Left forelimb (tissue), 1 donor: Measurements from ENCODE around the gene MEP1A.
"Not testable (repeated sequence)": the region's sequence is repeated elsewhere in the genome, so short reads cannot be mapped to it uniquely, and the experiment has no call there.

Experiments
- DNase-seq: peaks from one replicate; pipeline ENCODE4 v3.0.0-alpha.2; 2018; ENCODE audit warnings: low spot score

The MEP1A gene

DNA sequence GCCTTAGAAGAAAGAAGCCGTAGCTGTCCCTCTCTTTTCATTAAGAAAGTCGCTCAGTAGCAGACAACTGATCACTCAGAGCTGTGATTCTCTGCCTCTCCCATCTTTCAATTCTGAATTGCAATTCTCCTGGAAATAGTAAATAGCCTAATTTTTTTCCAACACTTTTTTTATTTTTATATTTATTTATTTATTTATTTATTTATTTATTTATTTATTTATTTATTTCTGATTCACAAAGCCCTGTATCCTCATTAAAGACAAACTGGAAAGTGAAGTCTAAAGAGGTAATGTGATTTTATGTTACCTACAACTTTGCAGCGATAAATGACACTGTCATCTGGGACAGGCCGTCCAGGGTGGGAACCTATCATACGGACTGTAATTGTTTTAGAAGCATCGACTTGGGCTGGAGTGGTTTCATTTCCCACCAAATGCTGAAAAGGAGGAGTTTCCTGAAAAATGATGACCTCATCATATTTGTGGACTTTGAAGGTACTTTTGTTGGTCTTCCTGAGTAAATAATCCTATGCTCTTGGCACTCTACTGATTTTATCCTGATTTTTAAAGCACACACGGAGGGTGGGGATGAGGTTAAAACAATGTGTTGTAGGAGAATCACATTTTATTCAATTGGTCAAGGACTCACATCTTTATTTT, 41.2 kb downstream of the MEP1A start:
- not testable (repeated sequence) for DNase-seq

- DNase-seq = not testable (repeated sequence)
Observed at GRCh38 chr6:46834991-46835390, 41.8 kb downstream of the MEP1A start.

DNA sequence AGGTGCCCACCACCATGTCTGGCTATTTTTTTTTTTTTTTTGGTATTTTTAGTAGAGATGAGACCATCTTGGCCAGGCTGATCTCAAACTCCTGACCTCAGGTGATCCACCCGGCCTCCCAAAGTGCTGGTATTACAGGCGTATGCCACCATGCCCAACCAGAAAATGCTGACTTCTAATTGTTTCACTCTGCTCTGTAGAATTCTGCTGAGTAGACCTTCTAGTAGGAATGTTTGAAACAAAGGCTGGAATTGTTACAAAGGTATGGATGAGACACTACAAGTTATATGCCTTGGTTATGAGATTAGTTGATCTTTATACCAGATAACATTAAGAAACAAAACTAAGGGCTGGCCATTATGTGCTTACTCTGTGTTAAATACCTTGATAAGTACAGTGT, 44.8 kb downstream of the MEP1A start:
- no peak for DNase-seq

- DNase-seq = not testable (repeated sequence)
Observed at GRCh38 chr6:46842252-46842846, 49.2 kb downstream of the MEP1A start.

DNA sequence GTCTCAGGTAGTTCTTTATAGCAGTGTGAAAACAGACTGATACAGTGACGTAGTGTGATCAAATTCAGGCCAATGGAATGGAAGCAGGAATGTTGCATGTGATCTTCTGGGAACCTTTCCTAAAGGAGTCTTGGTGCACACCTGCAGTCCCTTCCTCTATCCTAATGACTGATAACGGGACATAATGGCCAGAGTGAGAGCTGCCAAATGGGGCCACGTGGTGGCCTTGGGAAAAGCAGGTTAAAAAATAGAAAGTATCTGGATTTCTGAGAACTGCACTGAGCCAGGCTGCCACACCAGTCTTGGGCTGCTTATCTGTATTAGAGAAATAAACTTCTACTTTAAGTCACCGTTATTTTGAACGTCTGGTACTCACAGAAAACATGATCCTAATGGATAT, 51.9 kb downstream of the MEP1A start:
- no peak for DNase-seq

- peak; percentile 86 for DNase-seq
Observed at GRCh38 chr6:46848684-46849360, 55.6 kb downstream of the MEP1A start.

- no peak for DNase-seq
Observed at GRCh38 chr6:46849361-46849690, 56.1 kb downstream of the MEP1A start.

- no peak for DNase-seq
Observed at GRCh38 chr6:46850792-46851191, 57.6 kb downstream of the MEP1A start.

DNA sequence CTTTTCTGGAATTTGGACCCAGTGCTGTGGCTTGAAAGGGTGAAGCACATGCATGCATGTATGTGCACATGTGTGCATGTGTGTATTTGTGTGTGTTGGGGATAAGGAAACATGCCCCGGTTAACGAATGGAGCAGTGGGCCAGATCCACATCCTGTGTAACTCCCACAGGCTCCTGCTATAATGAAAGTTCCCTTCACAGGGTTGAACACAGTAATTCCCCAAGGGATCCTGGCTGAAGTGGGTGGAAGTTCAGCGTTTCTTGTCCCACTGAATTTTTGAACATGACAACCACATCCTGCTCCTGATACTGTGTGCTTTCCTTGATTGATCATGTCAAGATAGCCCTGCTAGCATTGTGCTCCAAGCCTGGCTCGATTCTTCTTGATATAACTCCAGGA, 58.4 kb downstream of the MEP1A start:
- DNase-seq = not testable (repeated sequence)

DNA sequence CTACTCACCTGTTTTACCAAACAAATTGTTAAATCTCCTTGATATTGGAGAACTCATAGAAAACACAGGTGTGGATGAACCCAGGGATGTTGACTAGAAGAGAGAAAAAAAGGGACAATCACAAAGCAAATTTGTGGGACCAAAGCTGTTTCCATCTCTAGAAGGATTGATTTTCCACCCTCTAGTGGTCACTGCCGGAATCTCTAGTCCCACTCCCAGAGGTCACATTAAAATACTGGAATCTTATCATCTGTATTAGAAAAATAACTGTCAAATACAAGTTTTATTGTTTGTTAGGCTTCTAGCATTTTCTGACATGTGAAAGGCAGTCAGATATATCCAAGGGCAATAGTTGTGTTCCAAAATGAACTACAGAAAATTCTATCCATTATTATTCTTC, 62.8 kb downstream of the MEP1A start:
- DNase-seq = not testable (repeated sequence)

- no peak for DNase-seq
Observed at GRCh38 chr6:46862381-46862780, 69.2 kb downstream of the MEP1A start.

GRCh38 chr6:46863791-46864190, 70.6 kb downstream of the MEP1A start:
- no peak for DNase-seq

- no peak for DNase-seq
Observed at GRCh38 chr6:46865221-46865620, 72.0 kb downstream of the MEP1A start.

DNA sequence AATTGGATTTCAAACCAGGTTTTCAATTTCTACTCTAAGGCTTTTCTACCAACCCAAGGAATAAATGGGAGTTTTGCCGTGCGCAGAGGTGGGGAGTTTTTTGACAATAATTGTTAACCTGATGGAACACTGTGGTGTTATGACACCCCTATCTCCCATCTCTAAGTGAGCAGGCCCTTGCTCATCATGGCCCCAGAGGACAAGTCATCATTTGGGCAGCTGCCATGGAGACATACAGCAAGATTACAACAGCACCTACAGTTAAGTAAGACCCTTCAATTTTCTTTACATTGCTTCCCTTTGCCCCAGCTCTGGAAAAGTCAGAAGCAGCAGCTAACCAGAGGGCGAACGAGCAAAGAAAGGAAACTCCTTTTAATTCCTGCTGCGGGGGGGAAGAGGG, 74.2 kb downstream of the MEP1A start:
- DNase-seq = no peak

- DNase-seq = no peak
Observed at GRCh38 chr6:46876126-46876525, 82.9 kb downstream of the MEP1A start.

- DNase-seq = no peak
Observed at GRCh38 chr6:46879003-46879402, 85.8 kb downstream of the MEP1A start.

GRCh38 chr6:46882645-46883044, 89.5 kb downstream of the MEP1A start:
- DNase-seq = no peak

- DNase-seq = no peak
Observed at GRCh38 chr6:46888031-46888430, 94.8 kb downstream of the MEP1A start.

DNA sequence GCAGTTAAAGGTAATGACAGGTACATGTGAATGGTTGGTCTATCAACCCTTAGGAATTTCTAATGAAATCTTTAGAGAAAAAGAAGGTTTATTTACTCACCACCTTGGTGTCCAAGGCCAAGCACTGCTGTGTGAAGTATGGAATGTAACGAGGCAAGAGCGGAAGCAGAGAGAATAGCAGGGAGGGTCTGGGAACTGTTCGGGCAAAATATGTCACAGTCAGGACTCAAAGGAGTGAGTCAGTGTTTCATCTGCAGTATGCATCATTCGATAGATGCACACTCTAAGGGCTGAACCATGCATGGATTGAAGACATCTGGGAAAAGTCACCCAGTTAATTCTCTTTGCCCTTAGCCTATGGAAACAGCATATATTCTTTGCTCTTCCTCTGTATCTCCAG, 95.4 kb downstream of the MEP1A start:
- DNase-seq = no peak
